GM23338 (cell line): ENCODE results near the gene VILL. TPM values are rescaled to one million over a fixed set of nuclear protein-coding genes. Genes with fewer than 3 reads are reported as not detected.

Experiments
- ATAC-seq: fragments of 200-7000 bp; cut with Tn5 transposase; 3 replicates; pipeline ENCODE4 v1.9.1; 2020
- DNase-seq: peaks from one replicate; pipeline ENCODE4 v3.0.0-alpha.2; 2015; ENCODE audit warnings: low spot score
- H2AFZ ChIP-seq: fragments of 200-600 bp; sonication (generic); 2 replicates; pipeline ENCODE4 v1.8.0; 2016; ENCODE audit warnings: antibody characterized with exemption, mild to moderate bottlenecking, moderate library complexity
- H3F3A ChIP-seq: fragments of 200-600 bp; sonication (generic); replicated peaks from 2 replicates; pipeline ENCODE4 v1.8.0; 2017; ENCODE audit warnings: antibody characterized with exemption, mixed run types, low read depth
- H3K27ac ChIP-seq: fragments of 200-600 bp; sonication (generic); 2 replicates; pipeline ENCODE4 v1.6.1; 2016; ENCODE audit warnings: low read depth
- H3K27me3 ChIP-seq: fragments of 200-600 bp; sonication (generic); 2 replicates; pipeline ENCODE4 v1.8.0; 2016; ENCODE audit warnings: mild to moderate bottlenecking, mixed run types, moderate library complexity; ENCODE audit not compliant: insufficient read depth
- H3K36me3 ChIP-seq: fragments of 200-600 bp; sonication (generic); 2 replicates; pipeline ENCODE4 v1.8.0; 2016; ENCODE audit warnings: mild to moderate bottlenecking; ENCODE audit not compliant: insufficient read depth
- H3K4me1 ChIP-seq: fragments of 200-600 bp; sonication (generic); 2 replicates; pipeline ENCODE4 v1.8.0; 2016; ENCODE audit warnings: mild to moderate bottlenecking, moderate library complexity; ENCODE audit not compliant: insufficient read depth
- H3K4me2 ChIP-seq: fragments of 200-600 bp; sonication (generic); 2 replicates; pipeline ENCODE4 v1.7.1; 2017; ENCODE audit warnings: mixed run types
- H3K4me3 ChIP-seq: fragments of 200-600 bp; sonication (generic); 2 replicates; pipeline ENCODE4 v1.6.1; 2016; ENCODE audit warnings: mixed run types
- H3K79me2 ChIP-seq: fragments of 200-600 bp; sonication (generic); replicated peaks from 2 replicates; pipeline ENCODE4 v1.8.0; 2017; ENCODE audit warnings: mild to moderate bottlenecking; ENCODE audit not compliant: insufficient read depth
- H3K9me2 ChIP-seq: fragments of 200-600 bp; sonication (generic); 2 replicates; pipeline ENCODE4 v1.8.0; 2017; ENCODE audit not compliant: insufficient read depth
- H4K20me1 ChIP-seq: fragments of 200-600 bp; sonication (generic); replicated peaks from 2 replicates; pipeline ENCODE4 v1.8.0; 2017; ENCODE audit warnings: mild to moderate bottlenecking; ENCODE audit not compliant: insufficient read depth
- H3K27ac Mint-ChIP-seq: 2 replicates; pipeline ENCODE4 v1.8.0; 2020; ENCODE audit warnings: inconsistent platforms, mild to moderate bottlenecking, moderate library complexity, mixed read lengths
- H3K27me3 Mint-ChIP-seq: 3 replicates; pipeline ENCODE4 v1.8.0; 2022; ENCODE audit warnings: low read depth, mild to moderate bottlenecking, moderate library complexity, mixed read lengths, inconsistent platforms; ENCODE audit not compliant: insufficient read depth, poor library complexity
- H3K36me3 Mint-ChIP-seq: 3 replicates; pipeline ENCODE4 v1.8.0; 2021; ENCODE audit warnings: low read depth, mild to moderate bottlenecking, inconsistent platforms, moderate library complexity, mixed read lengths
- H3K4me1 Mint-ChIP-seq: 3 replicates; pipeline ENCODE4 v1.8.0; 2020; ENCODE audit warnings: mild to moderate bottlenecking, inconsistent platforms, mixed read lengths
- H3K4me3 Mint-ChIP-seq: 3 replicates; pipeline ENCODE4 v1.8.0; 2021; ENCODE audit warnings: moderate library complexity, mild to moderate bottlenecking, inconsistent platforms, mixed read lengths
- H3K9me3 Mint-ChIP-seq: 3 replicates; pipeline ENCODE4 v1.8.0; 2020; ENCODE audit warnings: moderate library complexity, mild to moderate bottlenecking, inconsistent platforms, mixed read lengths
- CREB1 ChIP-seq: fragments of 250-450 bp; sonication (Bioruptor Pico); IDR thresholded peaks from 2 replicates; pipeline ENCODE4 v1.5.0; 2020; ENCODE audit warnings: low read depth, mild to moderate bottlenecking, moderate library complexity
- ETS1 ChIP-seq: IDR thresholded peaks from 2 replicates; pipeline ENCODE4 v1.6.1; 2016; ENCODE audit warnings: antibody characterized with exemption
- EZH2 ChIP-seq: fragments of 200-600 bp; sonication (generic); IDR thresholded peaks from one replicate; pipeline ENCODE4 v1.8.0; 2017; ENCODE audit warnings: antibody characterized with exemption, mild to moderate bottlenecking, low read depth; ENCODE audit not compliant: unreplicated experiment
- EZH2phosphoT487 ChIP-seq: fragments of 200-600 bp; sonication (generic); IDR thresholded peaks from one replicate; pipeline ENCODE4 v1.8.1; 2018; ENCODE audit warnings: antibody characterized with exemption; ENCODE audit not compliant: unreplicated experiment
- NANOG ChIP-seq: IDR thresholded peaks from 2 replicates; pipeline ENCODE4 v1.6.1; 2016; ENCODE audit warnings: antibody characterized with exemption, borderline replicate concordance
- POLR2AphosphoS5 ChIP-seq: IDR thresholded peaks from 2 replicates; pipeline ENCODE4 v1.6.1; 2016; ENCODE audit warnings: antibody characterized with exemption, low read depth
- polyA plus RNA-seq: library from polyadenylated mRNA; unstranded; fragments of >200 nt; fragmentation: Nextera tagmentation; extraction: Ambion mirVana; gene quantifications from 2 replicates; pipeline ENCODE4 v1.2.1, GENCODE V29; 2016
- total RNA-seq: library from RNA; depleted of rRNA; stranded (reverse); fragments of >200 nt; shearing (Covaris generic); gene quantifications from 2 replicates; pipeline ENCODE4 v1.2.3, GENCODE V29; 2014
- TF ChIP-seq, protein P1 (sequence below): fragments of 250-450 bp; sonication (Bioruptor Pico); IDR thresholded peaks from 2 replicates; pipeline ENCODE4 v1.5.0; 2020; ENCODE audit warnings: mild to moderate bottlenecking, moderate library complexity
- TF ChIP-seq, protein P2 (sequence below): IDR thresholded peaks from one replicate; pipeline ENCODE4 v1.6.1; 2018; ENCODE audit warnings: antibody characterized with exemption; ENCODE audit not compliant: unreplicated experiment

Gene VILL
- total and polyA plus RNA-seq, 2 experiments from 2014 or later, result 2.7 to 9.8 TPM

GRCh38 chr3:37961622-37962431, 28.8 kb upstream of the VILL start:
- Histone ChIP-seq H3K4me1 (peaks cover 31% of the 10 kb centered on the region), H3F3A (no peaks in the 10 kb centered on the region), H3K36me3 (no peaks in the 10 kb centered on the region), H3K9me2 (no peaks in the 10 kb centered on the region), H3K27me3 (no peaks in the 10 kb centered on the region), H3K4me3 (no peak overlapping the region), H3K4me2 (peak overlapping the region; percentile 40), H3K79me2 (no peaks in the 10 kb centered on the region), H3K27ac (peak overlapping the region; percentile 94), H2AFZ (no peak overlapping the region), H4K20me1 (no peaks in the 10 kb centered on the region)
- H3K9me3 Mint-ChIP-seq, result no peaks in the 10 kb centered on the region
- H3K27me3 Mint-ChIP-seq, result peaks cover 8% of the 10 kb centered on the region
- H3K4me3 Mint-ChIP-seq, result no peak overlapping the region
- ATAC-seq, result peak; percentile 58
- peak; percentile 68 for DNase-seq
- peaks cover 4% of the 10 kb centered on the region; the same call in 1 of the 3 replicates for H3K36me3 Mint-ChIP-seq
- TF ChIP-seq NANOG (peak; percentile 76), POLR2AphosphoS5 (no peak), CREB1 (CRISPR knock-in tag) (no peak), EZH2 (no peak), ETS1 (no peak), EZH2phosphoT487 (no peak)
- TF ChIP-seq, protein P1, sequence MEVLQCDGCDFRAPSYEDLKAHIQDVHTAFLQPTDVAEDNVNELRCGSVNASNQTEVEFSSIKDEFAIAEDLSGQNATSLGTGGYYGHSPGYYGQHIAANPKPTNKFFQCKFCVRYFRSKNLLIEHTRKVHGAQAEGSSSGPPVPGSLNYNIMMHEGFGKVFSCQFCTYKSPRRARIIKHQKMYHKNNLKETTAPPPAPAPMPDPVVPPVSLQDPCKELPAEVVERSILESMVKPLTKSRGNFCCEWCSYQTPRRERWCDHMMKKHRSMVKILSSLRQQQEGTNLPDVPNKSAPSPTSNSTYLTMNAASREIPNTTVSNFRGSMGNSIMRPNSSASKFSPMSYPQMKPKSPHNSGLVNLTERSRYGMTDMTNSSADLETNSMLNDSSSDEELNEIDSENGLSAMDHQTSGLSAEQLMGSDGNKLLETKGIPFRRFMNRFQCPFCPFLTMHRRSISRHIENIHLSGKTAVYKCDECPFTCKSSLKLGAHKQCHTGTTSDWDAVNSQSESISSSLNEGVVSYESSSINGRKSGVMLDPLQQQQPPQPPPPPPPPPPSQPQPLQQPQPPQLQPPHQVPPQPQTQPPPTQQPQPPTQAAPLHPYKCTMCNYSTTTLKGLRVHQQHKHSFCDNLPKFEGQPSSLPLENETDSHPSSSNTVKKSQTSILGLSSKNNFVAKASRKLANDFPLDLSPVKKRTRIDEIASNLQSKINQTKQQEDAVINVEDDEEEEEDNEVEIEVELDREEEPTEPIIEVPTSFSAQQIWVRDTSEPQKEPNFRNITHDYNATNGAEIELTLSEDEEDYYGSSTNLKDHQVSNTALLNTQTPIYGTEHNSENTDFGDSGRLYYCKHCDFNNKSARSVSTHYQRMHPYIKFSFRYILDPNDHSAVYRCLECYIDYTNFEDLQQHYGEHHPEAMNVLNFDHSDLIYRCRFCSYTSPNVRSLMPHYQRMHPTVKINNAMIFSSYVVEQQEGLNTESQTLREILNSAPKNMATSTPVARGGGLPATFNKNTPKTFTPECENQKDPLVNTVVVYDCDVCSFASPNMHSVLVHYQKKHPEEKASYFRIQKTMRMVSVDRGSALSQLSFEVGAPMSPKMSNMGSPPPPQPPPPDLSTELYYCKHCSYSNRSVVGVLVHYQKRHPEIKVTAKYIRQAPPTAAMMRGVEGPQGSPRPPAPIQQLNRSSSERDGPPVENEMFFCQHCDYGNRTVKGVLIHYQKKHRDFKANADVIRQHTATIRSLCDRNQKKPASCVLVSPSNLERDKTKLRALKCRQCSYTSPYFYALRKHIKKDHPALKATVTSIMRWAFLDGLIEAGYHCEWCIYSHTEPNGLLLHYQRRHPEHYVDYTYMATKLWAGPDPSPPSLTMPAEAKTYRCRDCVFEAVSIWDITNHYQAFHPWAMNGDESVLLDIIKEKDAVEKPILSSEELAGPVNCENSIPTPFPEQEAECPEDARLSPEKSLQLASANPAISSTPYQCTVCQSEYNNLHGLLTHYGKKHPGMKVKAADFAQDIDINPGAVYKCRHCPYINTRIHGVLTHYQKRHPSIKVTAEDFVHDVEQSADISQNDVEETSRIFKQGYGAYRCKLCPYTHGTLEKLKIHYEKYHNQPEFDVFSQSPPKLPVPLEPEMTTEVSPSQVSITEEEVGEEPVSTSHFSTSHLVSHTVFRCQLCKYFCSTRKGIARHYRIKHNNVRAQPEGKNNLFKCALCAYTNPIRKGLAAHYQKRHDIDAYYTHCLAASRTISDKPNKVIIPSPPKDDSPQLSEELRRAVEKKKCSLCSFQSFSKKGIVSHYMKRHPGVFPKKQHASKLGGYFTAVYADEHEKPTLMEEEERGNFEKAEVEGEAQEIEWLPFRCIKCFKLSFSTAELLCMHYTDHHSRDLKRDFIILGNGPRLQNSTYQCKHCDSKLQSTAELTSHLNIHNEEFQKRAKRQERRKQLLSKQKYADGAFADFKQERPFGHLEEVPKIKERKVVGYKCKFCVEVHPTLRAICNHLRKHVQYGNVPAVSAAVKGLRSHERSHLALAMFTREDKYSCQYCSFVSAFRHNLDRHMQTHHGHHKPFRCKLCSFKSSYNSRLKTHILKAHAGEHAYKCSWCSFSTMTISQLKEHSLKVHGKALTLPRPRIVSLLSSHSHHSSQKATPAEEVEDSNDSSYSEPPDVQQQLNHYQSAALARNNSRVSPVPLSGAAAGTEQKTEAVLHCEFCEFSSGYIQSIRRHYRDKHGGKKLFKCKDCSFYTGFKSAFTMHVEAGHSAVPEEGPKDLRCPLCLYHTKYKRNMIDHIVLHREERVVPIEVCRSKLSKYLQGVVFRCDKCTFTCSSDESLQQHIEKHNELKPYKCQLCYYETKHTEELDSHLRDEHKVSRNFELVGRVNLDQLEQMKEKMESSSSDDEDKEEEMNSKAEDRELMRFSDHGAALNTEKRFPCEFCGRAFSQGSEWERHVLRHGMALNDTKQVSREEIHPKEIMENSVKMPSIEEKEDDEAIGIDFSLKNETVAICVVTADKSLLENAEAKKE, result no peak
- TF ChIP-seq, protein P2, sequence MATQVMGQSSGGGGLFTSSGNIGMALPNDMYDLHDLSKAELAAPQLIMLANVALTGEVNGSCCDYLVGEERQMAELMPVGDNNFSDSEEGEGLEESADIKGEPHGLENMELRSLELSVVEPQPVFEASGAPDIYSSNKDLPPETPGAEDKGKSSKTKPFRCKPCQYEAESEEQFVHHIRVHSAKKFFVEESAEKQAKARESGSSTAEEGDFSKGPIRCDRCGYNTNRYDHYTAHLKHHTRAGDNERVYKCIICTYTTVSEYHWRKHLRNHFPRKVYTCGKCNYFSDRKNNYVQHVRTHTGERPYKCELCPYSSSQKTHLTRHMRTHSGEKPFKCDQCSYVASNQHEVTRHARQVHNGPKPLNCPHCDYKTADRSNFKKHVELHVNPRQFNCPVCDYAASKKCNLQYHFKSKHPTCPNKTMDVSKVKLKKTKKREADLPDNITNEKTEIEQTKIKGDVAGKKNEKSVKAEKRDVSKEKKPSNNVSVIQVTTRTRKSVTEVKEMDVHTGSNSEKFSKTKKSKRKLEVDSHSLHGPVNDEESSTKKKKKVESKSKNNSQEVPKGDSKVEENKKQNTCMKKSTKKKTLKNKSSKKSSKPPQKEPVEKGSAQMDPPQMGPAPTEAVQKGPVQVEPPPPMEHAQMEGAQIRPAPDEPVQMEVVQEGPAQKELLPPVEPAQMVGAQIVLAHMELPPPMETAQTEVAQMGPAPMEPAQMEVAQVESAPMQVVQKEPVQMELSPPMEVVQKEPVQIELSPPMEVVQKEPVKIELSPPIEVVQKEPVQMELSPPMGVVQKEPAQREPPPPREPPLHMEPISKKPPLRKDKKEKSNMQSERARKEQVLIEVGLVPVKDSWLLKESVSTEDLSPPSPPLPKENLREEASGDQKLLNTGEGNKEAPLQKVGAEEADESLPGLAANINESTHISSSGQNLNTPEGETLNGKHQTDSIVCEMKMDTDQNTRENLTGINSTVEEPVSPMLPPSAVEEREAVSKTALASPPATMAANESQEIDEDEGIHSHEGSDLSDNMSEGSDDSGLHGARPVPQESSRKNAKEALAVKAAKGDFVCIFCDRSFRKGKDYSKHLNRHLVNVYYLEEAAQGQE, result no peak
- peaks cover 32% of the 10 kb centered on the region for H3K4me1 Mint-ChIP-seq
- H3K27ac Mint-ChIP-seq, result peak overlapping the region; percentile 93
